GM12878 (cell line): ENCODE measurements around the gene UBQLN1. TPM values are rescaled to one million over a fixed set of nuclear protein-coding genes. Genes with fewer than 3 reads are reported as not detected.

Experiments used
- ATAC-seq: fragments of 200-7000 bp; cut with Tn5 transposase; 3 replicates; pipeline ENCODE4 v1.9.1; 2020; ENCODE audit warnings: mild to moderate bottlenecking, moderate library complexity
- BruUV-seq: library from RNA; stranded (reverse); fragments of 400-500 nt; replicated peaks from 2 replicates; lab custom pipeline; 2021; lab: Mats Ljungman, UMichigan
- CTCF ChIA-PET: fragments of 300-600 bp; sonication (Branson Sonifier 250); formaldehyde crosslinking; extraction: SDS; loops from one replicate; lab custom pipeline; 2021; ENCODE audit warnings: inconsistent platforms; lab: Yijun Ruan, JAX
- POLR2A ChIA-PET: fragments of 350-600 bp; formaldehyde crosslinking; extraction: SDS; loops from one replicate; lab custom pipeline; 2021; ENCODE audit warnings: inconsistent platforms; lab: Charles Lee
- RAD21 ChIA-PET: fragments of 300-600 bp; sonication (Branson Sonifier 250); formaldehyde crosslinking; loops from one replicate; lab custom pipeline; 2023; ENCODE audit warnings: antibody characterized with exemption; ENCODE audit not compliant: unreplicated experiment; lab: Charles Lee
- SMC1A ChIA-PET: fragments of 300-600 bp; sonication (Branson Sonifier 250); formaldehyde crosslinking; loops from one replicate; lab custom pipeline; 2023; ENCODE audit not compliant: unreplicated experiment, uncharacterized antibody; lab: Charles Lee
- DNase-seq: peaks from one replicate; pipeline ENCODE4 v3.0.0-alpha.2; 2011; ENCODE audit warnings: low read depth, low spot score
- FAIRE-seq: peaks from 3 replicates; lab custom pipeline; 2011; peaks lifted over from hg19 to GRCh38; lab: Jason Lieb, UNC
- H2AFZ ChIP-seq: 2 replicates; pipeline ENCODE4 v1.6.0; 2011; ENCODE audit warnings: low read depth, low read length, control low read depth; ENCODE audit not compliant: control insufficient read depth
- H3K27ac ChIP-seq: 2 replicates; pipeline ENCODE4 v1.5.1; 2011; ENCODE audit warnings: control low read depth; ENCODE audit not compliant: control insufficient read depth, insufficient read depth
- H3K27me3 ChIP-seq, 2 experiments: replicated peaks in 1 of 2; 2 replicates each; pipeline versions ENCODE4 v1.6.0 to v1.6.1; 2011; ENCODE audit warnings: low read length in 1 of 2; ENCODE audit not compliant: control insufficient read depth in 2 of 2, insufficient read depth in 2 of 2
- H3K36me3 ChIP-seq, 2 experiments: 2 replicates each; pipeline ENCODE4 v1.5.1; 2011; ENCODE audit warnings: low read length in 1 of 2; ENCODE audit not compliant: control insufficient read depth in 2 of 2, insufficient read depth in 2 of 2
- H3K4me1 ChIP-seq: 2 replicates; pipeline ENCODE4 v1.6.1; 2011; ENCODE audit warnings: mild to moderate bottlenecking, low read length, moderate library complexity, mixed read lengths; ENCODE audit not compliant: control insufficient read depth, insufficient read depth
- H3K4me2 ChIP-seq: 2 replicates; pipeline ENCODE4 v1.6.0; 2011; ENCODE audit warnings: control low read depth; ENCODE audit not compliant: control insufficient read depth, insufficient read depth
- H3K4me3 ChIP-seq: fragments of 200-600 bp; sonication (generic); 2 replicates; pipeline ENCODE4 v1.5.1; 2016
- H3K79me2 ChIP-seq: 2 replicates; pipeline ENCODE4 v1.6.0; 2011; ENCODE audit warnings: low read length; ENCODE audit not compliant: control insufficient read depth, insufficient read depth
- H3K9ac ChIP-seq: 2 replicates; pipeline ENCODE4 v1.8.0; 2011; ENCODE audit warnings: low read length, control low read depth, mixed read lengths; ENCODE audit not compliant: control insufficient read depth, insufficient read depth
- H3K9me3 ChIP-seq: replicated peaks from 3 replicates; pipeline ENCODE4 v1.5.1; 2011; ENCODE audit warnings: mild to moderate bottlenecking, low read length; ENCODE audit not compliant: control insufficient read depth, insufficient read depth
- H4K20me1 ChIP-seq: 2 replicates; pipeline ENCODE4 v1.6.0; 2011; ENCODE audit not compliant: control insufficient read depth, insufficient read depth
- CHD1 ChIP-seq: IDR thresholded peaks from 2 replicates; pipeline ENCODE4 v1.6.1; 2012; ENCODE audit warnings: low read depth, low read length, improper control_type of control experiment
- DPF2 ChIP-seq: fragments of 450-650 bp; IDR thresholded peaks from 2 replicates; pipeline ENCODE4 v1.6.1; 2017; ENCODE audit warnings: mild to moderate bottlenecking
- EED ChIP-seq: sonication (generic); IDR thresholded peaks from 2 replicates; pipeline ENCODE4 v1.6.1; 2016; ENCODE audit warnings: antibody characterized with exemption, low read depth
- EP300 ChIP-seq, 2 experiments: fragments of 150-350 bp in 1 of 2; IDR thresholded peaks; 2 replicates each; pipeline ENCODE4 v1.6.1; 2011 to 2012; ENCODE audit warnings: low read depth in 2 of 2, low read length in 2 of 2, borderline replicate concordance in 1 of 2, improper control_type of control experiment in 1 of 2, inconsistent platforms in 1 of 2; ENCODE audit not compliant: control insufficient read depth in 1 of 2
- ETV6 ChIP-seq, 2 experiments: fragments of 450-650 bp in 1 of 2; IDR thresholded peaks in 1 of 2; conservative IDR thresholded peaks in 1 of 2; 2 replicates each; pipeline ENCODE4 v1.6.1; 2014; ENCODE audit warnings: antibody characterized with exemption in 1 of 2, borderline replicate concordance in 1 of 2, low read depth in 1 of 2, mild to moderate bottlenecking in 1 of 2, moderate library complexity in 1 of 2
- EZH2 ChIP-seq: IDR thresholded peaks from 2 replicates; pipeline ENCODE4 v1.6.1; 2012; ENCODE audit warnings: low read depth, mild to moderate bottlenecking, control low read depth, inconsistent platforms, low read length, borderline replicate concordance; ENCODE audit not compliant: control insufficient read depth
- FOXK2 ChIP-seq: fragments of 450-650 bp; IDR thresholded peaks from 2 replicates; pipeline ENCODE4 v1.6.1; 2017; ENCODE audit warnings: mild to moderate bottlenecking, moderate library complexity
- IRF4 ChIP-seq: IDR thresholded peaks from 2 replicates; pipeline ENCODE4 v1.6.1; 2011; ENCODE audit warnings: low read depth, low read length
- JUNB ChIP-seq: IDR thresholded peaks from 2 replicates; pipeline ENCODE4 v1.6.1; 2016; ENCODE audit warnings: antibody characterized with exemption, mild to moderate bottlenecking
- KAT2A ChIP-seq: conservative IDR thresholded peaks from 2 replicates; pipeline ENCODE4 v1.6.1; 2011; ENCODE audit warnings: low read depth, low read length; ENCODE audit not compliant: control insufficient read depth
- KDM1A ChIP-seq: fragments of 200-600 bp; sonication (generic); IDR thresholded peaks from 2 replicates; pipeline ENCODE4 v1.6.1; 2016; ENCODE audit warnings: borderline replicate concordance
- NFIC ChIP-seq: IDR thresholded peaks from 2 replicates; pipeline ENCODE4 v1.6.1; 2012; ENCODE audit warnings: low read depth, mild to moderate bottlenecking, inconsistent platforms, low read length, moderate library complexity
- NFXL1 ChIP-seq: fragments of 450-650 bp; IDR thresholded peaks from 2 replicates; pipeline ENCODE4 v1.6.1; 2017; ENCODE audit warnings: antibody characterized with exemption, mild to moderate bottlenecking, borderline replicate concordance
- RAD21 ChIP-seq: IDR thresholded peaks from 2 replicates; pipeline ENCODE4 v1.6.1; 2011; ENCODE audit warnings: mild to moderate bottlenecking, low read depth, low read length, moderate library complexity; ENCODE audit not compliant: insufficient read depth
- SIX5 ChIP-seq: IDR thresholded peaks from 2 replicates; pipeline ENCODE4 v1.6.1; 2011; ENCODE audit warnings: mild to moderate bottlenecking, low read depth, low read length, moderate library complexity; ENCODE audit not compliant: severe bottlenecking
- SMARCA5 ChIP-seq: fragments of 450-650 bp; IDR thresholded peaks from 2 replicates; pipeline ENCODE4 v1.6.1; 2017; ENCODE audit warnings: mild to moderate bottlenecking
- SPI1 ChIP-seq: IDR thresholded peaks from 2 replicates; pipeline ENCODE4 v1.6.1; 2011; ENCODE audit warnings: low read depth, mild to moderate bottlenecking, low read length, moderate library complexity, borderline replicate concordance; ENCODE audit not compliant: insufficient read depth
- TARDBP ChIP-seq: IDR thresholded peaks from 2 replicates; pipeline ENCODE4 v1.6.1; 2016; ENCODE audit warnings: borderline replicate concordance
- ZNF217 ChIP-seq: fragments of 450-650 bp; IDR thresholded peaks from 2 replicates; pipeline ENCODE4 v1.6.1; 2017; ENCODE audit warnings: antibody characterized with exemption, mild to moderate bottlenecking
- ZNF622 ChIP-seq: fragments of 450-650 bp; IDR thresholded peaks from 2 replicates; pipeline ENCODE4 v1.6.1; 2017; ENCODE audit warnings: mild to moderate bottlenecking, inconsistent platforms
- in situ Hi-C: fragments of 300-500 bp; cut with MboI; formaldehyde crosslinking; loops from 9 replicates; pipeline ENCODE4 v1.14.3; 2018; ENCODE audit warnings: mixed read lengths
- intact Hi-C: fragments of 100-400 bp; cut with micrococcal nuclease; formaldehyde crosslinking; loops from one replicate; pipeline ENCODE4 v1.14.2; 2022; ENCODE audit not compliant: unreplicated experiment
- polyA plus RNA-seq, 11 experiments: library from polyadenylated mRNA; depleted of rRNA in 4 of 11; unstranded in 6 of 11; stranded (reverse) in 5 of 11; fragments of >200 nt; fragmentation: Nextera tagmentation in 4 of 11; fragmentation: Illumina TruSeq in 1 of 11; extraction: Ambion mirVana in 4 of 11; extraction: Trizol in 1 of 11; gene quantifications; 1 replicate in 1 of 11; 2 replicates in 10 of 11; pipeline versions ENCODE4 v1.2.1 to v1.2.3, GENCODE V29; 2011 to 2016; ENCODE audit warnings: inconsistent platforms in 2 of 11, missing spikeins in 2 of 11, low read depth in 1 of 11
- total RNA-seq, 4 experiments: library from RNA; depleted of rRNA in 3 of 4; stranded (reverse); fragments of >200 nt in 3 of 4; fragmentation: Illumina TruSeq in 1 of 4; extraction: Trizol in 1 of 4; gene quantifications; 2 replicates each; pipeline versions ENCODE4 v1.2.1 to v1.2.3, GENCODE V29; 2013 to 2021
- TF ChIP-seq, protein P1 (sequence below): fragments of 150-350 bp; IDR thresholded peaks from 2 replicates; pipeline ENCODE4 v1.6.1; 2016; ENCODE audit warnings: low read depth, low read length
- TF ChIP-seq, protein P2 (sequence below): IDR thresholded peaks from 2 replicates; pipeline ENCODE4 v1.6.1; 2012; ENCODE audit warnings: low read length, inconsistent platforms

Gene UBQLN1
- total and polyA plus RNA-seq, 10 of the 15 experiments (the other 5 are each of a cell fraction or from before 2014, with no cell fraction given): 12.4 to 118 (median 66.1) TPM

GRCh38 chr9:83754383-83754977, 46.7 kb upstream of the UBQLN1 start:
- Histone ChIP-seq H3K79me2 (no peaks in the 10 kb centered on the region), H4K20me1 (no peaks in the 10 kb centered on the region), H3K4me2 (0 out of 2 replicates have a peak overlapping the region, but pooled peaks have one; percentile 20), H3K36me3 (no peaks in the 10 kb centered on the region; a peak in 1 of 4 replicates), H3K9ac (no peak overlapping the region), H3K9me3 (no peaks in the 10 kb centered on the region), H3K27me3 (no peaks in the 10 kb centered on the region), H3K27ac (0 out of 2 replicates have a peak overlapping the region, but pooled peaks have one; percentile 11), H2AFZ (no peak overlapping the region), H3K4me3 (no peak overlapping the region), H3K4me1 (peaks cover 8% of the 10 kb centered on the region)
- ChIA-PET SMC1A (interaction anchor here (0.8 kb wide), 1 partner anchor 53 kb away, joined by 4 read pairs; no protein-coding TSS in a partner anchor), CTCF (no interaction called here), RAD21 (no interaction called here), POLR2A (no interaction called here)
- intact Hi-C loops (no loop called here), in situ Hi-C loops (no loop called here)
- BruUV-seq: no TSS peak
- FAIRE-seq: peak; percentile 52
- peak; percentile 2 for DNase-seq
- ATAC-seq: peak; percentile 88
- no peak for TF ChIP-seq EZH2
- TF ChIP-seq TARDBP: no peak
- no peak for TF ChIP-seq ZNF622
- TF ChIP-seq, protein P1, sequence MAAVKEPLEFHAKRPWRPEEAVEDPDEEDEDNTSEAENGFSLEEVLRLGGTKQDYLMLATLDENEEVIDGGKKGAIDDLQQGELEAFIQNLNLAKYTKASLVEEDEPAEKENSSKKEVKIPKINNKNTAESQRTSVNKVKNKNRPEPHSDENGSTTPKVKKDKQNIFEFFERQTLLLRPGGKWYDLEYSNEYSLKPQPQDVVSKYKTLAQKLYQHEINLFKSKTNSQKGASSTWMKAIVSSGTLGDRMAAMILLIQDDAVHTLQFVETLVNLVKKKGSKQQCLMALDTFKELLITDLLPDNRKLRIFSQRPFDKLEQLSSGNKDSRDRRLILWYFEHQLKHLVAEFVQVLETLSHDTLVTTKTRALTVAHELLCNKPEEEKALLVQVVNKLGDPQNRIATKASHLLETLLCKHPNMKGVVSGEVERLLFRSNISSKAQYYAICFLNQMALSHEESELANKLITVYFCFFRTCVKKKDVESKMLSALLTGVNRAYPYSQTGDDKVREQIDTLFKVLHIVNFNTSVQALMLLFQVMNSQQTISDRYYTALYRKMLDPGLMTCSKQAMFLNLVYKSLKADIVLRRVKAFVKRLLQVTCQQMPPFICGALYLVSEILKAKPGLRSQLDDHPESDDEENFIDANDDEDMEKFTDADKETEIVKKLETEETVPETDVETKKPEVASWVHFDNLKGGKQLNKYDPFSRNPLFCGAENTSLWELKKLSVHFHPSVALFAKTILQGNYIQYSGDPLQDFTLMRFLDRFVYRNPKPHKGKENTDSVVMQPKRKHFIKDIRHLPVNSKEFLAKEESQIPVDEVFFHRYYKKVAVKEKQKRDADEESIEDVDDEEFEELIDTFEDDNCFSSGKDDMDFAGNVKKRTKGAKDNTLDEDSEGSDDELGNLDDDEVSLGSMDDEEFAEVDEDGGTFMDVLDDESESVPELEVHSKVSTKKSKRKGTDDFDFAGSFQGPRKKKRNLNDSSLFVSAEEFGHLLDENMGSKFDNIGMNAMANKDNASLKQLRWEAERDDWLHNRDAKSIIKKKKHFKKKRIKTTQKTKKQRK: no peak
- no peak for TF ChIP-seq NFXL1
- TF ChIP-seq KAT2A: no peak
- peak; percentile 42; the same call in 1 of the 2 replicates for TF ChIP-seq DPF2
- TF ChIP-seq SPI1: peak; percentile 95
- TF ChIP-seq EP300 (IDR thresholded peaks at IDR 0.05; ENCODE audit: borderline replicate concordance in 1 of 2, control insufficient read depth in 1 of 2, low read depth in 2 of 2, low read length in 2 of 2): no peak
- TF ChIP-seq FOXK2: no peak
- peak; percentile 65 for TF ChIP-seq JUNB
- TF ChIP-seq RAD21: no peak
- TF ChIP-seq SIX5: no peak
- TF ChIP-seq CHD1: no peak
- TF ChIP-seq EED: no peak
- 0 out of 2 replicates have a peak, but pooled peaks have one; percentile 58 for TF ChIP-seq IRF4
- TF ChIP-seq KDM1A: no peak
- no peak for TF ChIP-seq ZNF217
- no peak for TF ChIP-seq ETV6 (conservative IDR thresholded peaks at IDR 0.05 in 1 of 2, IDR thresholded peaks at IDR 0.05 in 1 of 2; ENCODE audit: borderline replicate concordance in 1 of 2, low read depth in 1 of 2)
- peak; percentile 54; the same call in 1 of the 2 replicates for TF ChIP-seq NFIC
- TF ChIP-seq, protein P2, sequence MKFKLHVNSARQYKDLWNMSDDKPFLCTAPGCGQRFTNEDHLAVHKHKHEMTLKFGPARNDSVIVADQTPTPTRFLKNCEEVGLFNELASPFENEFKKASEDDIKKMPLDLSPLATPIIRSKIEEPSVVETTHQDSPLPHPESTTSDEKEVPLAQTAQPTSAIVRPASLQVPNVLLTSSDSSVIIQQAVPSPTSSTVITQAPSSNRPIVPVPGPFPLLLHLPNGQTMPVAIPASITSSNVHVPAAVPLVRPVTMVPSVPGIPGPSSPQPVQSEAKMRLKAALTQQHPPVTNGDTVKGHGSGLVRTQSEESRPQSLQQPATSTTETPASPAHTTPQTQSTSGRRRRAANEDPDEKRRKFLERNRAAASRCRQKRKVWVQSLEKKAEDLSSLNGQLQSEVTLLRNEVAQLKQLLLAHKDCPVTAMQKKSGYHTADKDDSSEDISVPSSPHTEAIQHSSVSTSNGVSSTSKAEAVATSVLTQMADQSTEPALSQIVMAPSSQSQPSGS: no peak
- 0 out of 2 replicates have a peak, but pooled peaks have one; percentile 36 for TF ChIP-seq SMARCA5
